GM18519 (cell line): ENCODE results near the gene CALML3.

Experiments used
- ATAC-seq: cut with Tn5 transposase; IDR thresholded peaks from one replicate; pipeline ENCODE4 v1.9.1; 2021; ENCODE audit warnings: mild to moderate bottlenecking, moderate library complexity; ENCODE audit not compliant: unreplicated experiment, low FRiP score

The CALML3 gene

GRCh38 chr10:5490698-5491464, 33.9 kb upstream of the CALML3 start:
- ATAC-seq = no peak

GRCh38 chr10:5491477-5491876, 33.3 kb upstream of the CALML3 start:
- ATAC-seq = no peak

GRCh38 chr10:5492322-5492855, 32.4 kb upstream of the CALML3 start:
- no peak for ATAC-seq

GRCh38 chr10:5492929-5493576, 31.7 kb upstream of the CALML3 start:
- ATAC-seq = no peak

GRCh38 chr10:5493691-5494090, 31.1 kb upstream of the CALML3 start:
- ATAC-seq = no peak

- no peak for ATAC-seq
These were observed 30.1 kb upstream of the CALML3 start for GRCh38 chr10:5494611-5495010.

GRCh38 chr10:5496261-5497250, 28.2 kb upstream of the CALML3 start:
- ATAC-seq = no peak

GRCh38 chr10:5497289-5497688, 27.5 kb upstream of the CALML3 start:
- no peak for ATAC-seq

- no peak for ATAC-seq
These were observed 26.6 kb upstream of the CALML3 start for GRCh38 chr10:5497948-5498730.

GRCh38 chr10:5498791-5499492, 25.8 kb upstream of the CALML3 start:
- ATAC-seq = no peak

- ATAC-seq = no peak
These were observed 25.1 kb upstream of the CALML3 start, which contains the start of gene CALML5 for GRCh38 chr10:5499493-5500140. Gene CALML5 (minus strand): TSS chr10:5499570. CDS start chr10:5499438, 132 bp downstream.

GRCh38 chr10:5500162-5500670, 24.5 kb upstream of the CALML3 start:
- no peak for ATAC-seq

- ATAC-seq = no peak
These were observed 23.9 kb upstream of the CALML3 start for GRCh38 chr10:5500910-5501309.

- ATAC-seq = no peak
These were observed 22.7 kb upstream of the CALML3 start for GRCh38 chr10:5502061-5502521.

- no peak for ATAC-seq
These were observed 21.9 kb upstream of the CALML3 start for GRCh38 chr10:5502571-5503476.

GRCh38 chr10:5503477-5503835, 21.3 kb upstream of the CALML3 start:
- no peak for ATAC-seq
